ENCODE results near the gene COL27A1. TPM values are rescaled to one million over a fixed set of nuclear protein-coding genes. Genes with fewer than 3 reads are reported as not detected.

Gene COL27A1
- total and polyA plus RNA-seq, 9 of the 15 experiments (the other 6 are each of a cell fraction or from before 2014, with no cell fraction given): 0.07 TPM; not detected in 8

GRCh38 chr9:114247491-114247890 lies 92.2 kb downstream of the COL27A1 start (continued):
- TF ChIP-seq STAT6 (CRISPR knock-in tag; IDR thresholded peaks at IDR 0.05) (no peak), HEY1 (CRISPR knock-in tag; IDR thresholded peaks at IDR 0.05; ENCODE audit: borderline replicate concordance) (no peak)

GRCh38 chr9:114248299-114248707 lies 93.0 kb downstream of the COL27A1 start:
- H3K9ac ChIP-seq (ENCODE audit: insufficient read depth in 1 of 2, low read depth in 2 of 2, low read length in 2 of 2): no peak overlapping the region
- no peak overlapping the region for H2AFZ ChIP-seq (ENCODE audit: low read depth, low read length)
- no peak overlapping the region for H3K4me3 ChIP-seq
- ChIA-PET CTCF (ENCODE audit: low intra/inter-chr PET ratio) (no interaction called here), POLR2A (interaction anchor here (0.6 kb wide), 2 partner anchors 9 to 170 kb away, joined by 3 to 4 read pairs; no protein-coding TSS in a partner anchor)
- 3% methylated on average over 10 of the region's 11 CpGs for WGBS (ENCODE audit: insufficient coverage, low coverage, missing lambda C conversion rate)
- peaks cover 20 to 68% of the 10 kb centered on the region in 2 experiments; a peak in 4 of 5 replicates for H3K27me3 ChIP-seq (ENCODE audit: control insufficient read depth in 2 of 2, insufficient read depth in 2 of 2, low read length in 2 of 2)
- no peaks in the 10 kb centered on the region for H3K79me2 ChIP-seq (ENCODE audit: control insufficient read depth, insufficient read depth, low read length)
- H3K9me3 ChIP-seq (replicated peaks; ENCODE audit: control insufficient read depth, insufficient read depth, low read depth, low read length): no peaks in the 10 kb centered on the region
- no peak for ATAC-seq
- TF ChIP-seq POU5F1 (IDR thresholded peaks at IDR 0.05; ENCODE audit: borderline replicate concordance, low read depth, low read length, partially characterized antibody) (no peak), ESRRB (CRISPR knock-in tag; IDR thresholded peaks at IDR 0.05; ENCODE audit: borderline replicate concordance) (no peak), ZNF444 (CRISPR knock-in tag; IDR thresholded peaks at IDR 0.05) (no peak), SMARCE1 (IDR thresholded peaks at IDR 0.05) (no peak)
- no peak overlapping the region for H3K27ac ChIP-seq (ENCODE audit: extremely low read depth, low read depth, low read length)
- H3K4me1 ChIP-seq (replicated peaks in 1 of 2; ENCODE audit: control insufficient read depth in 2 of 2, insufficient read depth in 2 of 2, low read length in 2 of 2): no peaks in the 10 kb centered on the region
- no peak overlapping the region for H3K4me2 ChIP-seq (ENCODE audit: insufficient read depth, low read length)
- intact Hi-C loops (cut with micrococcal nuclease): no loop called here
- no peak for DNase-seq (ENCODE audit: extremely low read depth in 1 of 4, low spot score in 3 of 4)
- no peaks in the 10 kb centered on the region for H3K36me3 ChIP-seq (ENCODE audit: control insufficient read depth, insufficient read depth, low read length)
- H4K20me1 ChIP-seq (replicated peaks; ENCODE audit: control insufficient read depth, insufficient read depth, low read length): peaks cover 9% of the 10 kb centered on the region
- no TSS peak for BruUV-seq (replicated peaks)
- no peak for FAIRE-seq
- no peaks in the 10 kb centered on the region for H3K9me1 ChIP-seq (ENCODE audit: control insufficient read depth, insufficient read depth, low read length)
- in situ Hi-C loops (cut with MboI): no loop called here

Measured in K562 (cell line).